GM12801 (cell line): ENCODE measurements around the gene SMU1.

Experiments used
- CTCF ChIP-seq: IDR thresholded peaks from one replicate; pipeline ENCODE4 v1.5.1; 2011; ENCODE audit warnings: control low read depth; ENCODE audit not compliant: insufficient read length; ENCODE audit errors: extremely low read depth

SMU1 gene

DNA sequence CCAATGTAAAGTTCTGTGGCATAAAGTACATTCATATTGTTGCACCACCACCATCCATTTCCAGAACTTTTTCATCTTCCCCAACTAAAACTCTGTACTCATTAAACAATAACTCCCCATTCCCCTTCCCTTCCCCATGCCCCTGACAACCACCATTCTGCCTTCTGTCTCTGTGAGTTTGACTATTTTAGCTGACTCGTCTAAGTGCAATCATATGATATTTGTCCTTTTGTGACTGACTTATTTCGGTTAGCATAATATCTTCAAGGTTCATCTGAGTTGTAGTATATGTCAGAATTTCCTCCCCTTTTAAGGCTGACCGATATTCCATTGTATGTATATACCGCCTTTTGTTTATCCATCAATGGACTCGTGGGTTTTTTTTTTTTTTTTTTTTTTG lies 29.0 kb upstream of the SMU1 start:
- no peak for TF ChIP-seq CTCF

DNA sequence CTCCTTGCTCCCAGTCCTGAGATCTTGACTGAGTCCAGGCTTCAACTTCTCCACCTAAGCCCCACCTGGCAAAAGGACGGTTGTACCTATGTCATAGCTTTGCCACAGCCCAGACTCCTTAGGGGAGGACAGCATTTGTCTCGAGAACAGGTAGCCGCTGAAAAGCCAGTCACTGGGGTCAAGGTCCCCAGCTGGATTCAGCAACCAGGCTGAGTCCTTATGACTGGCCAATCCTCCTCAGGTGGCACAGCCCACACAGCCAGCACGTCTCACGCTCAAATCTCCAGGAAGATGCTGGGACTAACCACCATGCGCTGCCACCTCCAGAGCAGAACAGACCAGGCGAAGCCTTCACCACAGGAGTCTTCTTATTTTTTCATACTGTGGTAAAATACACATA lies 27.9 kb upstream of the SMU1 start:
- TF ChIP-seq CTCF: no peak

DNA sequence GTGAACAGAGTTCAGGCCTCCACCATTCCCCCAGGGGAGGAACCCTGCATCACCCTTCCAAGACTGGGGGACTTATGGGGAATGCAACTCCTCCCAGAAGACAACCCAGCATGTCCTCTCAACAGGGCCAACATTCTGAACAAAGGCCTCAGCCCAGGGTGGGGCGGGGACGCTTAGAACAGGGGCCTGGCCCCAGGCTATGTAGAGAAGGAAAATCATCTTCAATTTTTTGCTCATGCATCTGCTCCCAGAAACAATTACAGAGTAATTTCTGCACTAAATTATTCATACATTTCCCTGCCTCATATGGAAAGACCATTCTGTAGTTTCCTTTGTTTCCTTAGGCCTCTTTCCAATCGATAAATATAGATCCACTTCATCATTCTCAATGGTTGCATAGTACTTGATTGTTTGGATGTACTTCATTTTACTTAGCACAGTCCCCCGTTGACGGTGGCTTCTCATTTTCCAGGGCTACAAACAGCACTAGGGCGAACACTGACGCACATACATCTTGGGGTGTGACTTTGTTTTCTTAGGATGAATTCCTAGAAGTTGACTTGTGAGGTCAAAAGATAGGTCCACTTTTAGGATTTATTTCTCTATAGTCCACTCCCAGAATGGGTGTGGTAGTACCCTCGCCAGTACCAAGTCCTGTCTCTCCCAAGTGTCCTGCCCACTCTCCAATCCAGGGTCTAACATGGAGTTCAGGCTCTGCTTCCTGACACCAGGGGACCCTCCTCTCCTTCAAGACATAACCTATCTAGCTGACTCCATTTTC lies 27.2 kb upstream of the SMU1 start:
- no peak for TF ChIP-seq CTCF

GRCh38 chr9:33102551-33103210 lies 26.2 kb upstream of the SMU1 start:
- no peak for TF ChIP-seq CTCF

- TF ChIP-seq CTCF: no peak
Measured at GRCh38 chr9:33101104-33101951, 24.9 kb upstream of the SMU1 start.

DNA sequence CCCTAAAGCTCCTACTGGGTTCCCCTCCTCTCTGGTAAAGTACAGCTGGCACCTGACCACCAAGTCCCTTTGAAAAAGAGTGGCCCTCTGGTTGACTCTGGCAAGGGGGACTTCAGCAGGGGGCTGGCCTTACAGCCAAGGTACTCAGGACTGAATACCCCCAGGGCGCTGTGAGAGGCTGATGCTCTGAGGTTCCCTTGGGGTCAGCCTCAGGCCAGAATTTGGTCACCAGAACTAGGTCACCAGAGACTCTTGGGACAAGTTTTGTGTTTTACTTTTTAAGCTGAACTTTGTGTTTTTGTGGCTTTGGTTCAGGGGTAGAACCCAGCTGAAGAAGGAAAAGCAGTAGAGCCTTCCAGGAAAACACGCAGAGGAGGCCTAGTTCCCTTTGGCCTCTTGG lies 23.3 kb upstream of the SMU1 start:
- no peak for TF ChIP-seq CTCF

- TF ChIP-seq CTCF: no peak
Measured at GRCh38 chr9:33097192-33097591, 20.7 kb upstream of the SMU1 start.
